HEK293 (cell line): ENCODE measurements around the gene ADGRD1.

Experiments
- SALL2 ChIP-seq: fragments of 450-650 bp; formaldehyde crosslinking; IDR thresholded peaks from 2 replicates; pipeline ENCODE4 v1.5.0; 2017; ENCODE audit warnings: missing biosample characterization, mild to moderate bottlenecking, missing genetic modification characterization, borderline replicate concordance
- ZNF223 ChIP-seq: fragments of 450-650 bp; formaldehyde crosslinking; IDR thresholded peaks from 2 replicates; pipeline ENCODE4 v1.5.1; 2016; ENCODE audit warnings: missing biosample characterization, missing genetic modification characterization

DNA sequence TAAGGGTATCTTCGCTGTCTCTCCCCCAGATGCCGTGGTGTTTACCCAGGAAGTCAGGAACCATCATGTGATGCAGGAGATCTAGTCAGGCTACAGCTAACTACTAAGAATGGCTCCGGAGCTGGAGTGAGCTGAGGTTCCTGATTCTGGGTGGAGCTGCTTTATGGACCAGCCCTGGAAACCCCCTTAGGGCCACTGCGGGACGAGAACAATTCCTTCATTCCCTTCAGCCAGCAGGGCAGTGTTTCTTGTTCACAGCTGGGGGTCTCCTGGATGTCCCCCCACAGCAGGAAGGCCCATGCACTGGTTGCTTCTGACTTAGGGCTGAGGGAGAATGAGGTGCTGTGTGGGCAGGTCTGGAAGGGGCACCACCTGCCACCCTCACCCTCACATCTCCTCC, 199.3 kb downstream of the ADGRD1 start:
- TF ChIP-seq SALL2 (tag by site-specific recombination) (no peak), ZNF223 (tag by site-specific recombination) (no peak)
